ENCODE measurements around the gene CRADD. TPM values are rescaled to one million over a fixed set of nuclear protein-coding genes. Genes with fewer than 3 reads are reported as not detected.
A peak's percentile ranks its signal among the peaks of the same experiment; 100 is the strongest.

The CRADD gene
- total RNA-seq, 1 donor from 2014 or later: 18.8 TPM

DNA sequence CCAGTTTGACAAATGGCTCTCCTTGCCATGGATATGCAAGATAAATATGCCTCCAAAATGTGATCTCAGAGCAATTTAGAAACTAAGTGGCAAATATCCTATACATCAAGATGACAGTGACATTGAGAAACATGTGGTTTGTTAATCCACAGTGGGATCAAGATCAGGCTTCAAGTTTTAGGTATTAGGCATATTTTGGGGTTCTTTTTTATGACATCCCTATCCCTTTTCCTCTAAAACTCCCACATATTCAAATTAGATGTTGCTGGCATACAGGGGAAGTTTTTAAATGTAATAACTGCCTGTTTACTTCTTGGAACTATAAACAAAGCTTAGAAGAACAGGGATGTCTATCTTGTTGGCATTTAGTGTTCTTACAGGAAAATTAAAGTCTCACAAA, 179.4 kb downstream of the CRADD start:
- no peak for DNase-seq
- H3K27me3 Mint-ChIP-seq (ENCODE audit: unreplicated experiment): peaks cover 2% of the 10 kb centered on the region
- H3K4me1 Mint-ChIP-seq (ENCODE audit: low read depth, unreplicated experiment): peaks cover 27% of the 10 kb centered on the region
- TF ChIP-seq, protein P1, sequence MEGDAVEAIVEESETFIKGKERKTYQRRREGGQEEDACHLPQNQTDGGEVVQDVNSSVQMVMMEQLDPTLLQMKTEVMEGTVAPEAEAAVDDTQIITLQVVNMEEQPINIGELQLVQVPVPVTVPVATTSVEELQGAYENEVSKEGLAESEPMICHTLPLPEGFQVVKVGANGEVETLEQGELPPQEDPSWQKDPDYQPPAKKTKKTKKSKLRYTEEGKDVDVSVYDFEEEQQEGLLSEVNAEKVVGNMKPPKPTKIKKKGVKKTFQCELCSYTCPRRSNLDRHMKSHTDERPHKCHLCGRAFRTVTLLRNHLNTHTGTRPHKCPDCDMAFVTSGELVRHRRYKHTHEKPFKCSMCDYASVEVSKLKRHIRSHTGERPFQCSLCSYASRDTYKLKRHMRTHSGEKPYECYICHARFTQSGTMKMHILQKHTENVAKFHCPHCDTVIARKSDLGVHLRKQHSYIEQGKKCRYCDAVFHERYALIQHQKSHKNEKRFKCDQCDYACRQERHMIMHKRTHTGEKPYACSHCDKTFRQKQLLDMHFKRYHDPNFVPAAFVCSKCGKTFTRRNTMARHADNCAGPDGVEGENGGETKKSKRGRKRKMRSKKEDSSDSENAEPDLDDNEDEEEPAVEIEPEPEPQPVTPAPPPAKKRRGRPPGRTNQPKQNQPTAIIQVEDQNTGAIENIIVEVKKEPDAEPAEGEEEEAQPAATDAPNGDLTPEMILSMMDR (IDR thresholded peaks at IDR 0.05; ENCODE audit: partially characterized antibody, unreplicated experiment): no peak
- H3K9me3 Mint-ChIP-seq (ENCODE audit: unreplicated experiment): peaks cover 1% of the 10 kb centered on the region
- H3K4me3 Mint-ChIP-seq (ENCODE audit: unreplicated experiment): no peak overlapping the region
- no peak overlapping the region for H3K27ac Mint-ChIP-seq (ENCODE audit: unreplicated experiment)
- no peaks in the 10 kb centered on the region for H3K36me3 Mint-ChIP-seq (ENCODE audit: unreplicated experiment)

DNA sequence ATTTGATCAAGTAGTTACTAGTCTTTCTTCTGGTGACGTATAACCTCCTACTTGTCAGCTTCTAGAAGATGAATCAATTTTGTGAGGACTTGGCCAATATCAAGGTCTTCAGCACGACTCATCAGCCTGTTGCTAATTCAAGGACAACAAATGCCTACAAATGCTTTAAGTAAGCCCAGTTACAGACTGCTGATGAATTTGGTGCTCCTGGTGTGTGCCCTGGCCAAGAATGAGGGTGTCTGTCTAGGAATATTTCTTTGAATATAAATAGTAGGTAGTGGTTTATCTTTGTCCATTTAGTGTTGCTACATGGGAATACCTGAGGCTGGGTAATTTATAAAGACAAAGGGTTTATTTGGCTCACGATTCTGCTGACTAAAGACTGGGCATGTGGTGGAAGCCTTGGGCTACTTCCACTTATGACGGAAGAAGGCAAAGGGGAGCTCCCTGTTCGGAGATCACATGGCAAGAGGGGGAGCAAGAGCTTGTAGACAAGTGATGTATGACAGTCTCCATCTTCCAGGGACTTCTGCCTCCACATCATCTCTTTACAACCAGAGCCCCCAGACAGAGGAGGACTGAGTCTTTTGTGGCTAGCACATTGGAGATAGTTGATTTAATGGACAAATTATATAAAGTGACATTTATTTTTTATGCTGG, 180.2 kb downstream of the CRADD start:
- Mint-ChIP-seq H3K27ac (ENCODE audit: unreplicated experiment) (no peak overlapping the region), H3K4me1 (ENCODE audit: low read depth, unreplicated experiment) (peaks cover 22% of the 10 kb centered on the region), H3K36me3 (ENCODE audit: unreplicated experiment) (no peaks in the 10 kb centered on the region), H3K9me3 (ENCODE audit: unreplicated experiment) (peaks cover 1% of the 10 kb centered on the region), H3K27me3 (ENCODE audit: unreplicated experiment) (peaks cover 2% of the 10 kb centered on the region), H3K4me3 (ENCODE audit: unreplicated experiment) (no peak overlapping the region)
- TF ChIP-seq, protein P1 (IDR thresholded peaks at IDR 0.05; ENCODE audit: partially characterized antibody, unreplicated experiment): no peak
- DNase-seq: no peak

DNA sequence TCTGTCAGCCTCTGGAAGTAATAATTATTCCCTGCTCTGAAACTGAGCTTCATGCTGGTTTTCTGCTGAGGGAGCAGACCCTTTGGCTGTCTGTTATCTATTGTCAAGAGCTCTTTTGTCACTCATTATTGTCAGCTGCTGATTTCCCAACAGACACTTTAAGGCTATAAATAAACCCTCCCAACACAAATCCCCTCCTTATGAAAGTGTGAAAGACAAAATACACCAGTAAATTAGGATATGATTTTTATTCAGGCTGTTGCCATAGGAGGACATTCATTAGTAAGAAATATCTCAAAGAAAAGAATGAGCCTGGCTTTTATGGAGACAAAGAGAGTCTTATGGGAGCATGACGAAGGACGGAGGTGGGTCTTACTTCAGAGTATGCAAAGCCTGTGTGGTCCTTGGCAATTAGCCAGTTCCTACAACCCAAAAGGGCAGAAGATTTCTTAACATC, 180.8 kb downstream of the CRADD start:
- Mint-ChIP-seq H3K9me3 (ENCODE audit: unreplicated experiment) (peaks cover 1% of the 10 kb centered on the region), H3K4me3 (ENCODE audit: unreplicated experiment) (no peak overlapping the region), H3K27ac (ENCODE audit: unreplicated experiment) (peak overlapping the region; percentile 29), H3K36me3 (ENCODE audit: unreplicated experiment) (no peaks in the 10 kb centered on the region), H3K4me1 (ENCODE audit: low read depth, unreplicated experiment) (peaks cover 20% of the 10 kb centered on the region), H3K27me3 (ENCODE audit: unreplicated experiment) (peaks cover 2% of the 10 kb centered on the region)
- TF ChIP-seq, protein P1 (IDR thresholded peaks at IDR 0.05; ENCODE audit: partially characterized antibody, unreplicated experiment): no peak
- DNase-seq: no peak

DNA sequence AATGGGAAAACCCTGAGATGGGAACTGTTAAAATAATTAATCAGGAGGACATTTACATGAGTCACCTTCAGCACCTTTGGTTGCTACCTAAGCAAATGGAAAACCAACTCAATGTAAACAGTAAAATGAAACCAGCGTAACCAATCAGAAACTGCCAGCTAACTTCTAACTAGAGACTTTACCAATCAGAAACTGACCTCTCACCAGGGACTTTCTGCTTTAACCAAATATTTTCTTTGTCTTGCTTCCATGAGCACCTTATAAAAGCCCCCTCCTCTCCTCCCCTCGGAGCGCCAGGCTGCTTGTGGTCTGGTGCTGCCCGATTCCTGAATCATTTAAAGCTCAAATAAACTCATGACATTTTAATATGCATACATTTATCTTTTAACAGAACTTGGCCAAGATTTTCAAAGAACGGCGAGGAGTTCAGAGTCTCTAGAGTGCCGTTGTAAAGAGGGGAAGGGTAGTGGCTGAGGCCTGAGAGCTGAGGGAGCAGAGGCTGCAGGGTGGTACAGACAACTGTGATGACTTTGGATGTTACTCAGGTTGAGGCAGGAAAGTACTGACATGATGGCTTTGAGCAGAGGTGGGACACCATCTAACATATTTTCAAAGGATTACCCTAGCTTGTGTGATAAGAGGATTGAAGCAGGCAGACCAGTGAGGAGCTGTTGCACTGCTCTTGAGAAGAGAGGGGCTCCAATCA, 183.6 kb downstream of the CRADD start:
- no peaks in the 10 kb centered on the region for H3K9me3 Mint-ChIP-seq (ENCODE audit: unreplicated experiment)
- no peak overlapping the region for H3K4me3 Mint-ChIP-seq (ENCODE audit: unreplicated experiment)
- DNase-seq: no peak
- H3K27ac Mint-ChIP-seq (ENCODE audit: unreplicated experiment): no peak overlapping the region
- H3K27me3 Mint-ChIP-seq (ENCODE audit: unreplicated experiment): peaks cover 2% of the 10 kb centered on the region
- TF ChIP-seq, protein P1 (IDR thresholded peaks at IDR 0.05; ENCODE audit: partially characterized antibody, unreplicated experiment): no peak
- peaks cover 8% of the 10 kb centered on the region for H3K4me1 Mint-ChIP-seq (ENCODE audit: low read depth, unreplicated experiment)
- H3K36me3 Mint-ChIP-seq (ENCODE audit: unreplicated experiment): peaks cover 4% of the 10 kb centered on the region

DNA sequence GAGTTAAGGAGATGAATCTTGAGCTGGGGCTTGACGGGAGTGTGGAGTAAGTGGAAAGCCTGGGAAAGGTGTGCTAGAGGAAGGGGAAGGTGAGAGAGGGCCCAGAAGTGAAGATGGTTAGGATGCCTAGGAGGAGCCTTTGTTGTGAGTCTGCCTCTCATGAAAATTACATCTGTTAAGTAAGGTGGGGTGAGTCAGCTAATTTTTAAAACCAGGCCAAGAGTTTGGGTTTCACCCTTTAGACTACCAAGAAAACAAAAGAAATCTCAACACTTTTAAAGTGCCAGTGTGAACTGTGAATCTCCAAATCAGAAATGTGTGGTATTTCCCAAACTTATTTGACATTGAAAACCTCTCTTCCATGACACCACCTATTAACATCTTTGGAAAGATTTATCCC, 185.2 kb downstream of the CRADD start:
- Mint-ChIP-seq H3K4me1 (ENCODE audit: low read depth, unreplicated experiment) (peaks cover 8% of the 10 kb centered on the region), H3K4me3 (ENCODE audit: unreplicated experiment) (no peak overlapping the region), H3K36me3 (ENCODE audit: unreplicated experiment) (peaks cover 15% of the 10 kb centered on the region), H3K27me3 (ENCODE audit: unreplicated experiment) (peaks cover 2% of the 10 kb centered on the region), H3K9me3 (ENCODE audit: unreplicated experiment) (peaks cover 9% of the 10 kb centered on the region), H3K27ac (ENCODE audit: unreplicated experiment) (no peak overlapping the region)
- no peak for DNase-seq
- TF ChIP-seq, protein P1 (IDR thresholded peaks at IDR 0.05; ENCODE audit: partially characterized antibody, unreplicated experiment): no peak
